Colonic mucosa (tissue), 4 donors: Measurements from ENCODE around the gene DDIT3. TPM values are rescaled to one million over a fixed set of nuclear protein-coding genes. Genes with fewer than 3 reads are reported as not detected.

Source experiments
- DNase-seq: peaks from one replicate; pipeline ENCODE4 v3.0.0-alpha.2; 2020
- H3K27ac ChIP-seq: fragments of 200-600 bp; one replicate; pipeline ENCODE4 v1.8.0; 2021
- H3K27me3 ChIP-seq: fragments of 200-600 bp; one replicate; pipeline ENCODE4 v1.8.0; 2021
- H3K36me3 ChIP-seq: fragments of 200-600 bp; one replicate; pipeline ENCODE4 v1.8.0; 2021
- H3K4me1 ChIP-seq: fragments of 200-600 bp; one replicate; pipeline ENCODE4 v1.8.0; 2021; ENCODE audit warnings: mild to moderate bottlenecking
- H3K4me3 ChIP-seq: fragments of 200-600 bp; one replicate; pipeline ENCODE4 v1.8.0; 2021
- H3K9ac ChIP-seq, 2 donors: one replicate each; pipeline ENCODE4 v1.7.0; 2013; ENCODE audit warnings: control low read depth in 2 of 2, low read depth in 2 of 2, low read length in 2 of 2
- H3K9me3 ChIP-seq: fragments of 200-600 bp; one replicate; pipeline ENCODE4 v1.8.0; 2021
- CTCF ChIP-seq: fragments of 200-600 bp; IDR thresholded peaks from one replicate; pipeline ENCODE4 v1.8.0; 2022; ENCODE audit warnings: antibody characterized with exemption, mild to moderate bottlenecking
- intact Hi-C: fragments of 100-400 bp; cut with DNase I; formaldehyde crosslinking; loops from one replicate; pipeline ENCODE4 v1.14.1; 2022
- total RNA-seq, 2 donors: library from RNA; stranded (reverse); fragmentation: NEBNext Ultra II Directional in 1 of 2; extraction: Animal tissue kit (Norgen Biotek cat#: 25700) in 1 of 2; gene quantifications; one replicate each; pipeline ENCODE4 v1.2.1, GENCODE V29; 2021
- donor health status: healthy.
- donor health status: DM: no; HTN: no; CAD: no.
- donor health status: DM: no; HTN: no; CAD: no.

DDIT3 gene
- total RNA-seq, 2 donors from 2014 or later, result 17.5 to 22.8 TPM

DNA sequence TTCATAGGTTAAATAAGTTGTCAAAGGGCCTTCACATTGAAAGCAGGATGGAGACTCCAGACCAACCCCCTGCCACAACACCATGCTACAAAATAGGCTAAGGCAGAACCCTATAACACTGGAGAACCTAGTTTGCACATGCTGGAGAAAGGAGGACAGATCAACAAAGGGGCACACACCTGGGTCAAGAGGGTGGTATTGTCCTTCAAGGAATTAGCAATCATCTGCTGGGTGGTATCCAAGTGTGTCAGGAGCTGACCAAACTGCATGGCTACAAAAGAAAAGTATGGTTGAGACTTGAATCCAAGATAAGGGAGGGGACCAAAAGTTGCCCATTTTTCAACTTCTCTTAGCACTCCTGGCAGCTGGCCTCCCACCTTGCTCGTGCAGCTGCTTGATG is 11.5 kb upstream of the DDIT3 start:
- peaks cover 4% of the 10 kb centered on the region for H3K4me1 ChIP-seq
- no peak overlapping the region for H3K27ac ChIP-seq
- H3K9me3 ChIP-seq, result no peaks in the 10 kb centered on the region
- H3K9ac ChIP-seq, result no peak overlapping the region
- DNase-seq, result no peak
- H3K36me3 ChIP-seq, result peaks cover 21% of the 10 kb centered on the region
- no peak overlapping the region for H3K4me3 ChIP-seq
- intact Hi-C loops, result no loop called here
- no peaks in the 10 kb centered on the region for H3K27me3 ChIP-seq
- no peak for TF ChIP-seq CTCF

- Histone ChIP-seq H3K36me3 (peaks cover 28% of the 10 kb centered on the region), H3K4me3 (no peak overlapping the region), H3K9me3 (no peaks in the 10 kb centered on the region), H3K27me3 (no peaks in the 10 kb centered on the region), H3K4me1 (no peaks in the 10 kb centered on the region), H3K9ac (no peak overlapping the region), H3K27ac (no peak overlapping the region)
- intact Hi-C loops, result no loop called here
- TF ChIP-seq CTCF, result no peak
- no peak for DNase-seq
Observed at GRCh38 chr12:57530396-57531142, 10.3 kb upstream of the DDIT3 start.

- no peak for DNase-seq
- no peak overlapping the region for H3K9ac ChIP-seq
- no peak overlapping the region for H3K4me3 ChIP-seq
- no peaks in the 10 kb centered on the region for H3K27me3 ChIP-seq
- no peak for TF ChIP-seq CTCF
- H3K4me1 ChIP-seq, result peaks cover under 1% of the 10 kb centered on the region
- no peaks in the 10 kb centered on the region for H3K9me3 ChIP-seq
- no peak overlapping the region for H3K27ac ChIP-seq
- intact Hi-C loops, result no loop called here
- H3K36me3 ChIP-seq, result peaks cover 28% of the 10 kb centered on the region
Observed at GRCh38 chr12:57529831-57530230, 9.5 kb upstream of the DDIT3 start.

GRCh38 chr12:57528831-57529555 is 8.7 kb upstream of the DDIT3 start:
- Histone ChIP-seq H3K27me3 (no peaks in the 10 kb centered on the region), H3K36me3 (peaks cover 28% of the 10 kb centered on the region), H3K27ac (no peak overlapping the region), H3K9ac (no peak overlapping the region), H3K4me3 (no peak overlapping the region), H3K4me1 (peaks cover 8% of the 10 kb centered on the region), H3K9me3 (no peaks in the 10 kb centered on the region)
- no peak for TF ChIP-seq CTCF
- intact Hi-C loops, result no loop called here
- no peak for DNase-seq

DNA sequence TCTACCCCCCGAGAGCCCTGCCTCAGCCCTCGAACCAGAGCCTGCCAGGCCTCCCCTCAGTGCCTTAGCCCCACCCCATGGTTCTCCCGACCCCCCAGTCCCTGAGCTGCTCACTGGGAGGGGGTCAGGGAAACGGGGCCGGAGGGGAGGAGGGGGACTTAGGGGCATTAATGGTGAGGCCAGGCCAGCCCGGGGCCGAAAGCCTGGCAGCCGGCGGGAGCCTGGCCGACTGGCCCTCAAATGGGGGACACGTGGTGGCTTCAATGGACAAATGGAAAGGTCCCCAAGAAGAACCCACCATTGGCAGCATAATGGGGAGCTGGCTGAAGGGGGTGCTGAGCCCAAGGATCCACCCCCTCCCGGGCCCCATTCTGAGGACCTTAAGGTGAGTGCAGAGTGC is 7.9 kb upstream of the DDIT3 start:
- Histone ChIP-seq H3K27ac (no peak overlapping the region), H3K9ac (no peak overlapping the region), H3K27me3 (no peaks in the 10 kb centered on the region), H3K4me1 (peaks cover 14% of the 10 kb centered on the region), H3K4me3 (no peak overlapping the region), H3K9me3 (no peaks in the 10 kb centered on the region), H3K36me3 (peaks cover 28% of the 10 kb centered on the region)
- no peak for DNase-seq
- no peak for TF ChIP-seq CTCF
- intact Hi-C loops, result no loop called here
